Right cardiac atrium (tissue), 5 donors: ENCODE data around the gene RAB3D. TPM values are rescaled to one million over a fixed set of nuclear protein-coding genes. Genes with fewer than 3 reads are reported as not detected.

Experiments
- ATAC-seq, 2 donors: fragments of 200-7000 bp; cut with Tn5 transposase; one replicate each; pipeline versions ENCODE4 v1.8.0 to v1.9.1; 2020; ENCODE audit warnings: moderate library complexity in 2 of 2, mild to moderate bottlenecking in 1 of 2
- DNase-seq, 3 donors: peaks; one replicate each; pipeline ENCODE4 v3.0.0-alpha.2; 2020
- H3K27ac ChIP-seq: one replicate; pipeline ENCODE4 v1.5.1; 2013; ENCODE audit warnings: mild to moderate bottlenecking, low read length, control low read depth, moderate library complexity
- H3K27me3 ChIP-seq: one replicate; pipeline ENCODE4 v1.6.1; 2013; ENCODE audit not compliant: control insufficient read depth, insufficient read depth
- H3K4me1 ChIP-seq: one replicate; pipeline ENCODE4 v1.6.1; 2013; ENCODE audit warnings: low read length; ENCODE audit not compliant: control insufficient read depth, insufficient read depth
- H3K4me3 ChIP-seq: one replicate; pipeline ENCODE4 v1.5.1; 2013; ENCODE audit warnings: low read length, control low read depth
- H3K9me3 ChIP-seq: one replicate; pipeline ENCODE4 v1.6.1; 2013; ENCODE audit warnings: low read length; ENCODE audit not compliant: control insufficient read depth
- WGBS: extraction: QIAGEN DNeasy Blood & Tissue Kit; methylation state at CpG from one replicate; pipeline ENCODE4 v1.1.7; 2013; 5-methylcytosine and 5-hydroxymethylcytosine counted together
- intact Hi-C, 4 donors: fragments of 100-400 bp; cut with DNase I; formaldehyde crosslinking; loops; one replicate each; pipeline versions ENCODE4 v1.11.0 to v1.14.0; 2022 to 2023
- polyA plus RNA-seq: library from polyadenylated mRNA; stranded (reverse); fragments of 200-250 nt; gene quantifications from one replicate; pipeline ENCODE4 v1.2.3, GENCODE V29; 2013
- total RNA-seq, 4 donors: library from RNA; stranded (reverse); fragmentation: NEBNext Ultra II Directional; extraction: Animal tissue kit (Norgen Biotek cat#: 25700); gene quantifications; one replicate each; pipeline ENCODE4 v1.2.1, GENCODE V29; 2021
- donor health status: healthy with polysubstance abuse.
- donor health status: DM: no; HTN: yes; CAD: no.
- donor health status: DM: no; HTN: no; CAD: no.
- donor health status: DM: no; HTN: yes; CAD: no; lungs with severe emphysema.
- donor health status: DM: yes; HTN: yes; CAD: no.

RAB3D gene
- total and polyA plus RNA-seq, 5 donors: 4.1 to 12.7 (median 12.2) TPM

DNA sequence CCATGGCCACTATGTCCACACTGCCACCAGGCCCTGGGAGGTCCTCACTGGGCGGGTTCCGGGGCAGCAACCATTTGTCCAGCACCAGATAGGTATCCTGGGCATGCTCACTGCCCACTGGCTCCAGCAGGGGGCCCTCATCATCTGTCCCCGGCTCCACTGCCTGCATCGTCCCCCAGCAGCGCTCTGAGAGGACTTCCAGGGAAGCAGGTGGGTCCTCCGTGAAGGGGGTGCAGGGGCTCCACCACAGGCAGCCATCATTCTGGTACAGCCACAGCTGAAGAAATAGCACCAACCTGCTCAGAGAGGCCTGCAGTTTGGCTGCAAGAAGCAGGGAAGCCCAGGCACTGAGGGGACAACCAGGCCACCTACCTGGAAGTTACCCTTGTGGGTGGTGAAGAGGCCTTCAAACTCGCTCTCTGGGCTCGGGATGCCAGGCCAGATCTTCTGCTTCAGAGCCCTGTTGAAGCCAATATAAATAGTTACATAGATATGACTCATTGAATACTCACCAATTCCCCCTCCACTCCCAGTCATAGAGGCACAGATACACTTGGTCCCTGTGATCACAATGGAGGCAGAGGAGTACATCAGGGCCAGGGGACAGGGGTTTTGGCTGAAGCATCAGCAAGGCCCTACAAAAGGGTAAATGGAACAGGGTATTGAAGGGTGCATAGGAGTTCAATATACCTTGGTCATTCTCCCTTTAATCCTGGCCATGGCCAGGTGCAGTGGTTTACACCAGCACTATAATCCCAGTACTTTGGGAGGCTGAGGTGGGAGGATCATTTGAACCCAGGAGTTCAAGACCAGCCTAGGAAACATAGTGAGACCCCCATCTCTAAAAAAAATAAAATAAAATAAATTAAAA, 39.1 kb upstream of the RAB3D start:
- Histone ChIP-seq H3K4me3 (no peak overlapping the region), H3K9me3 (no peaks in the 10 kb centered on the region), H3K27ac (no peak overlapping the region), H3K4me1 (peaks cover 17% of the 10 kb centered on the region), H3K27me3 (no peaks in the 10 kb centered on the region)
- intact Hi-C loops: no loop called here
- peak; percentile 52 to 81 (median 80) for DNase-seq
- no peak for ATAC-seq
- WGBS: 46% methylated on average over 8 of the region's 8 CpGs

- Histone ChIP-seq H3K27ac (no peak overlapping the region), H3K9me3 (no peaks in the 10 kb centered on the region), H3K27me3 (no peaks in the 10 kb centered on the region), H3K4me3 (no peak overlapping the region), H3K4me1 (peaks cover 15% of the 10 kb centered on the region)
- DNase-seq (no peak), ATAC-seq (no peak)
- intact Hi-C loops: no loop called here
- WGBS: over 99% methylated on average over 3 of the region's 3 CpGs
These were observed 38.3 kb upstream of the RAB3D start for GRCh38 chr19:11377756-11378155.

DNA sequence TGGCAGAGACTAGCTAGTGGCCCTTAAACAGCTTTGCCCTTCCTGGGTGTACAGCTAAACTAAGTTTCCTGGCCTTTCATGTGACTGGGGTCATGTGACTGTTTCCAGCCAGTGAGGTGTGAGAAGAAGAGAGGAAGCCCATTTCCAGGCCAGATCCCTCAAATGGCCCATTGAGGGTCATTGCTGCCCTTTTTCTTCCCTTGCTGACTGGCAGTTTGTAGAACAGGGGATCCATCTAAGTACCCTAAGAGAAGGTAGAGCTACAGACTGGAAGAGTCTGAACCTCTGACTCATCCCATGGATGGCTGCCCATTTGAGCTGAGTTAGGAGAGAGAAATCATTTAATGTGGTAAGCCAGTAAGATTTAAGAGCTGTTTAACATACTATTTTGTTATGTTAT, 37.8 kb upstream of the RAB3D start:
- ATAC-seq: no peak
- DNase-seq: no peak
- Histone ChIP-seq H3K27me3 (no peaks in the 10 kb centered on the region), H3K4me3 (no peak overlapping the region), H3K4me1 (peaks cover 15% of the 10 kb centered on the region), H3K27ac (no peak overlapping the region), H3K9me3 (no peaks in the 10 kb centered on the region)
- intact Hi-C loops: no loop called here

- ATAC-seq (peak; percentile 9 to 32), DNase-seq (peak; percentile 61 to 86 (median 84))
- Histone ChIP-seq H3K4me3 (peak overlapping the region; percentile 62), H3K4me1 (peaks cover 11% of the 10 kb centered on the region), H3K27me3 (no peaks in the 10 kb centered on the region), H3K27ac (peak overlapping the region; percentile 87), H3K9me3 (no peaks in the 10 kb centered on the region)
- intact Hi-C loops: no loop called here
- WGBS: 13% methylated on average over 27 of the region's 27 CpGs
These were observed 35.9 kb upstream of the RAB3D start for GRCh38 chr19:11375143-11375948.

DNA sequence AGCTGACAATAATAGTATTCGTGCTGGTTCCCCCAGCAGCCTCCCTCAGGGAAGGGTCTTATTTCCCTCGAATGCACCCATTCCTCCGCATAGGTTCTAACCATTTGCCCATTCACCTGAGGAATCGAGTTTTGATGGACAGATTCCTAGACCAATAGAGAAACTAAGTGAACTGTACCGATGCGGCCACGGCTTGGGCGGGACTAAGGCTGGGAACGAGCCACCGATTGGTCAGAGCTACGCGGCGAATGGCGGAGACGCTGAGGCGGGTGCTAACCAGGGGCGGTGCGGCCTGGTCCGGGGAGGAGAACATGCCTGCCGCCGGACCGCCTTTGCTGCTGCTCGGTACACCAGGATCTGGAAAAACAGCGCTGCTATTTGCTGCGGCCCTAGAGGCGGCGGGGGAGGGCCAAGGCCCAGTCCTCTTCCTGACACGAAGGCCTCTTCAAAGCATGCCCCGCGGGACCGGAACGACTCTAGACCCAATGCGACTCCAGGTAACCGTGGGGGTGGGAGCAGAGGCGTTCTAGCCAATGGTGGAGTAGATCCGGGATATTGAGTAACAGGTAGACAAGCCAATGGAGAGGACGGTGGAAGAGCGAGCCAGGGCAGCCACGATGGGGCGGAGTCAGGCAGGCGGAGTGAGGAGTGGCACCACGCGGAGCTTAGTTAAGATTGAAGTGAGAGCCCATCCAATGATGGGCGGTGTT, 35.1 kb upstream of the RAB3D start, which contains the start of gene SWSAP1:
Gene SWSAP1 (plus strand): TSS at position 234 of the 710 bp plus-strand sequence. CDS start 15 bp downstream, at position 249.
- Histone ChIP-seq H3K9me3 (no peaks in the 10 kb centered on the region), H3K4me3 (peak within 1 kb of the TSS; percentile 74), H3K4me1 (peaks cover 11% of the 10 kb centered on the region), H3K27ac (peak within 1 kb of the TSS; percentile 99), H3K27me3 (no peaks in the 10 kb centered on the region)
- intact Hi-C loops: no loop called here
- ATAC-seq: peak; percentile 97 to 98
- whole genome bisulfite sequencing: under 1% methylated on average over 44 of the region's 44 CpGs
- peak; percentile 98 to 99 (median 99) for DNase-seq

DNA sequence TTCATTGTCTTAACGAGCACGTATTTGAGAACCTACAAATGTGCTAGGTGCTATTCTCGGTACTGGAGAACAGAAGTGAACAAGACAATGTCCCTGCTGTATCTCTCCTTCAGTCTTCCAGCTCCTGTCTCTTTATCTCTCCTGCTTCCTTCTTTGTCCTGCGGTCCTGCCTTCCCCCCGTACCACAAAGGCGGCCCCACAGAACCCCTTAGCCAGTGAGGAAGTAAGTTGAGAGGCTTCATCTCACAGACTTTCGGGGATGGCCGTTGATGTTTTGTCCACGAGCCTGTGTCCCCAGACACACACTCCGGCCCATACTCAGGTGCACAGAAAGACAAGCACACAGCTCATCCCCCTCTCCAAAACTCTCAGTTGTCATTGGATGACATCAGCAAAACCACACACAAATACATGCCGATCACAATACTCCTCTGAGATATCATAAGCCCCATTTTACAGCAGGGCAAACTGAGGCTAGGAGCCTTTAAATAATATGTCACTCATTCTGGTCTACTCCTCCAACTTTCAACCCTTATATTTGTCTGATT, 34.5 kb upstream of the RAB3D start:
- Histone ChIP-seq H3K27me3 (no peaks in the 10 kb centered on the region), H3K4me1 (peaks cover 11% of the 10 kb centered on the region), H3K9me3 (no peaks in the 10 kb centered on the region), H3K4me3 (peak overlapping the region; percentile 74), H3K27ac (peak overlapping the region; percentile 14)
- intact Hi-C loops: no loop called here
- DNase-seq (no peak), ATAC-seq (no peak)
- WGBS: 33% methylated on average over 11 of the region's 11 CpGs

DNA sequence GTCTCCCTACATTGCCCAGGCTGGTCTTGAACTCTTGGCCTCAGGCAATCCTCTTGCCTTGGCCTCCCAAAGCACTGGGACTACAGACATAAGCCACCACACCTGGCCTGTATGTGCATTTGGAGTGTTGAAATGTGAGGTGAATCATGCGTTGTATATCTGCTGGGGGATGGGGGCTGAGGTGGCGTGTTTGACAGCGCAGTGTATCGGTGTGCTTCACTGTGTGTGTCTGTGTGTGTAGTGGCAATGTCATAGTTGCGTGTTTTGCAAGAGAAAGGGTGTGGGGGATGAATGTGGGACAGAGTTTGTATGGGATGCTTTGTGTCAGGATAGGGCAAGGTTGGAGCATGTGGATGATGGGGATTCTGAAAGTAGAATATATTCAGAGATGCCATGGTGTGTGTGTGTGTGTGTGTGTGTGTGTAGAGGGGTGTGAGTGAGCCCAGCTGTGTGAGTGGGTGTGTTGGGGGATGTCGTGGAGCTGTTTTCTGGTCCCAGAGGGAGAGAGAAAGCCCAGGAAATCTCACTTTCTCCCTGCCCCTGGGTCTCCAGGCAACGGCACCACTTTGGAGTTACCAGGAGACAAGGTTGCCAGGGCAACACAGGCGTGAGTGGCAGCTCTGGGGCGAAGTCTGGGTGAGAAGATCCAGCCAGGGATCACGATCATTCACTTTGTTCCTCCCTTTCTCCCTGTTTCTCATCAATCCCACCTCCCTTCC, 33.9 kb upstream of the RAB3D start:
- no peak overlapping the region for H3K4me3 ChIP-seq
- intact Hi-C loops: no loop called here
- 46% methylated on average over 10 of the region's 10 CpGs for WGBS

GRCh38 chr19:11370744-11371143, 31.3 kb upstream of the RAB3D start:
- no peak overlapping the region for H3K4me3 ChIP-seq
- WGBS: 91% methylated on average over 2 of the region's 2 CpGs
- intact Hi-C loops: no loop called here
- peaks cover 7% of the 10 kb centered on the region for H3K4me1 ChIP-seq
- no peak for ATAC-seq
- no peak for DNase-seq
- no peaks in the 10 kb centered on the region for H3K27me3 ChIP-seq
- H3K9me3 ChIP-seq: no peaks in the 10 kb centered on the region
- no peak overlapping the region for H3K27ac ChIP-seq

More for the DNA sequence above, 33.9 kb upstream of the RAB3D start:
- Histone ChIP-seq H3K27me3 (no peaks in the 10 kb centered on the region), H3K27ac (no peak overlapping the region), H3K4me1 (peaks cover 9% of the 10 kb centered on the region), H3K9me3 (no peaks in the 10 kb centered on the region)
- peak in 1 of 3 donors; percentile 48 for DNase-seq
- no peak for ATAC-seq

GRCh38 chr19:11367528-11367927, 28.1 kb upstream of the RAB3D start:
- intact Hi-C loops: no loop called here
- ATAC-seq (no peak), DNase-seq (no peak)
- no peaks in the 10 kb centered on the region for H3K4me1 ChIP-seq
- H3K27me3 ChIP-seq: no peaks in the 10 kb centered on the region
- H3K9me3 ChIP-seq: no peaks in the 10 kb centered on the region
- H3K27ac ChIP-seq: no peak overlapping the region
- no peak overlapping the region for H3K4me3 ChIP-seq
- WGBS: 87% methylated on average over 2 of the region's 2 CpGs

DNA sequence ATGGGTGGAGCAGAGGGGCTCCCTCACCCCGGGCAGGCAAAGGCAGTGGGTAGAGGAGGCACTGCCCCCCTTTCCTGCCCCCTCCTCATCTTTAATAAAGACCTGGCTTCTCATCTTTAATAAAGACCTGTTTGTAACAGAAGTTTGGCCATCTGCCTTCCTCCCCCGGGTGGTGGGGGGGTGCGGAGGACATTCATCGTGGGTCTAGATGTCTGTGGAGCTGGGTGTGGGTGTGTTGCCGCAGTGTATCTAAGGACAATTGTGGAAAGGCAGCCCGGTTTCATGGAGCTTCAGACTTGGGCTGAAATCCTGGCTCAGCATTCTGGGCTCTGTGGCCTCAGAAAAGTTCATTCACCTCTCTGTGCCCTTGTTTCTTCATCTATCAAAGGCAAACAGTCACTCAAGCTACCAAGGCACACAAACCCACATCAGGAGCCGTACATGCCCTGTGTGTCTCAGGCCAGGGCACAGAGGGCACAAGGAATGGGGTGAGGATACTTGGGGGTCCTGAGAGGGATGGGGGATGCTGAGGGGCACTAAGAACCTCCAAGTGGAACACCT, 26.2 kb upstream of the RAB3D start:
- Histone ChIP-seq H3K27ac (no peak overlapping the region), H3K4me1 (no peaks in the 10 kb centered on the region), H3K4me3 (no peak overlapping the region), H3K9me3 (no peaks in the 10 kb centered on the region), H3K27me3 (no peaks in the 10 kb centered on the region)
- whole genome bisulfite sequencing: 60% methylated on average over 7 of the region's 7 CpGs
- DNase-seq: peak in 1 of 3 donors; percentile 24
- intact Hi-C loops: no loop called here
- no peak for ATAC-seq
